ENCODE data around the gene ALLC. TPM values are rescaled to one million over a fixed set of nuclear protein-coding genes. Genes with fewer than 3 reads are reported as not detected.

ALLC gene
- total RNA-seq, 1 donor from 2014 or later: not detected

DNA sequence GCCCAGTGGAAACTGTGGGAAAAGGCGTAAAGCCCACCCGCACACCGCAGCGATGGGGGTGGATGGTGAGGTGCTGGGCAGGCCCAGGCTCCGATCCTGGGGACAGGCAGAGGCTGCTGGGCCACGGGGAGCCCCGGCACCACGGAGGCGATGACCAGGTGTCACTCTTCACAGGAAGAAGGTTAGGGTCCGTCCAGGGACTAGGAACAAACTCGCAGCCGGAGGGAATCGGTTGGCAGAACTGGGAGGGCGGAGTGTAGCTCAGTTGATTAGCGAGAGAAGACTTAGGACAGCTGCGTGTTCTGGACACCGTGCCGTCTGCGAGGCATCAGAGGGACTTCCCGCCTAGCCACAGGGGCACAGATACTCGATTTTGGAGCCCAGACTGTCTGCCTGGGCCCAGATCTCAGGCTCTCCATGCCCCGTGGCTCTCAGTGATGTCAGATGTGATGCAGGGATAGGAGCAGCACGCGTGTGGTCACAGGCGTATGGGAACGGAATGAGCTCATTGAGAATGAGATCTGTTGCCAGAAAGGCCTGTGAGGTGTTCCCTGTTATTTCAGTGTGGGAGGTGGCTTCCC lies 16.1 kb upstream of the ALLC start:
- DNase-seq: no peak

DNA sequence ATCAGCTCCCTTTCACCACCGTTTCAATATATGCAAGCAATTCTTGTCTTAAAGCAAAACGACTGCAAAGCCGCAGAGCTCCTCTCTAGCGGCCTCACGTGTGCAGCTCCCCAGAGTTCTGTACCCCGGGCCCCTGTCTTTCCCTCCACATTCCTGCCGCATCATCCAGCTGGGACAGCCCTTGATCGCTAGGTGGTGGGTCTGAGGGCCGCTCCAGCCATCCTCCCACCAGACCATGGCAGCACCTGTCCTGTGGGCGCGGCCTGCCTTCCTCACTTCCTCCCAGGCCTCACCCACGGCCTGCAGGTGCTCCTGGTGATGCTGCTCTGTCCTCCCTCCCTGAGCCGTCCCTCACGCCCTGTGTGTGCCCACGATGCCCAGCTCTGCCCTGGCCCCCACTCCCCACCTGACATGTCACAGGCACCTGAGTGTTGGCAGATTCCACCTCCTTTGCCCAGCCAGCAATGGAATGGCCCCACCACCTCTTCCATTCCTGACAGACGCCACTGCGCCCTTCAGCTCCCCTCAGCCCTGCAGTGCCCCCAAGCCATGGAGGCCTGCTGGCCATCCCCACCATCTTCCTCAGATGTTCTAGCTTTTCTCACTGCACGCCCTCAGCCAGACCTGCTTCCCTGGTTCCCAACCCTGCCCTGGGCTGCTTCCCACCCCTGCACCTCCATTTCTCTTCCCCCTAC lies 15.3 kb upstream of the ALLC start:
- DNase-seq: no peak

DNA sequence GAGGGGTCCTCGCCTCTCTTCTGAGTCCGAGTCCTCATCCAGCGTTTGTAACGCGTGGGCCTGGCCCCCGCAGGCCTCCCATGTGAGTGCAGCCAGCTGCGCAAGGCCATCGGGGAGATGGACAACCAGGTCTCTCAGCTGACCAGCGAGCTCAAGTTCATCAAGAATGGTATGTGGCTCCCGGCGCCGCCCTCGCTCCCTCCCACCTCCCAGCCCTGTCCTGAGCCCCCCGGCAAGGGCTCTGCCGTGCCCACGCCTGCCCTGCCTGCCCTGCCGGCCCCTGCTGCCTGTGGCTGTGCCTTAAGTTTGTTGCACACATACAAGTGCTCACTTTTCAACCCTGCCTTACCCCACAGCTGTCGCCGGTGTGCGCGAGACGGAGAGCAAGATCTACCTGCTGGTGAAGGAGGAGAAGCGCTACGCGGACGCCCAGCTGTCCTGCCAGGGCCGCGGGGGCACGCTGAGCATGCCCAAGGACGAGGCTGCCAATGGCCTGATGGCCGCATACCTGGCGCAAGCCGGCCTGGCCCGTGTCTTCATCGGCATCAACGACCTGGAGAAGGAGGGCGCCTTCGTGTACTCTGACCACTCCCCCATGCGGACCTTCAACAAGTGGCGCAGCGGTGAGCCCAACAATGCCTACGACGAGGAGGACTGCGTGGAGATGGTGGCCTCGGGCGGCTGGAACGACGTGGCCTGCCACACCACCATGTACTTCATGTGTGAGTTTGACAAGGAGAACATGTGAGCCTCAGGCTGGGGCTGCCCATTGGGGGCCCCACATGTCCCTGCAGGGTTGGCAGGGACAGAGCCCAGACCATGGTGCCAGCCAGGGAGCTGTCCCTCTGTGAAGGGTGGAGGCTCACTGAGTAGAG lies 14.4 kb upstream of the ALLC start:
- no peak for DNase-seq

DNA sequence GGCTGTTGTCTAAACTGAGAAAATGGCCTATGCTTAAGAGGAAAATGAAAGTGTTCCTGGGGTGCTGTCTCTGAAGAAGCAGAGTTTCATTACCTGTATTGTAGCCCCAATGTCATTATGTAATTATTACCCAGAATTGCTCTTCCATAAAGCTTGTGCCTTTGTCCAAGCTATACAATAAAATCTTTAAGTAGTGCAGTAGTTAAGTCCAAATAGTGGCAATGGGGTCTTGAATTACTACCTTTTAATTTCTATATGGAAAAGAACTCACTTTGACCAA lies 13.8 kb upstream of the ALLC start:
- DNase-seq: no peak

DNA sequence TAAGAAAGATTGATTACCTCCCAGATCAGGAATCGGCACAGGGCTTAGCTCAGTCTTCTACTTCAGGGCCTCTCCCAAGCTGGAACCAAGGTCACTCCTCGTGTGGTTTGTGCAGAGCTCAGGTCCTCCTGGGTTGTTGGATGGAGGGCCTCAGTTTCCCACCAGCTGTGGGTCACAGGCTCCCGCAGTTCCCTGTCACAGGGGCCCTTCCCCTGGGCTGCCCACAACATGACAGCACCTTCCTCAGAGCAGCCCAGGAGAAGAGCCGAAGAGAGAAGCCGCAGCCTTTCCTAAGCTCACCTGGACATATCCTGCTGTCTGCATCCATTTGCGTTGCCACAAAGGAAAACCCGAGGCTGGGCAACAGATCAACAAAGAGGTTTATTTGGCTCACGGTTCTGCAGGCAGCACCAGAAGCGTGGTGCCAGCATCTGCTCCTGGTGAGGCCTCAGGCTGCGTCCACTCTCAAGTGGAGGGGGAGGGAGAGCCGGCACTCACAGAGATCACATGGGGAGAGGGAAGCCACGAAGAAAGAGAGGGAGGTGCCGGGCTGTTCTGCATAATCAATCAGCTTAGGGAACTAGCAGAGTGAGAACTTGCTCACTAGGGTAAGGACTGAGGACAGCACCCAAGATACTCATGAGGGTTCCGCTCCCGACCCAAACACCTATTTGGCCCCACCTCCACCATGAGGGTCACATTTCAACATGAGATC lies 13.0 kb upstream of the ALLC start:
- no peak for DNase-seq

DNA sequence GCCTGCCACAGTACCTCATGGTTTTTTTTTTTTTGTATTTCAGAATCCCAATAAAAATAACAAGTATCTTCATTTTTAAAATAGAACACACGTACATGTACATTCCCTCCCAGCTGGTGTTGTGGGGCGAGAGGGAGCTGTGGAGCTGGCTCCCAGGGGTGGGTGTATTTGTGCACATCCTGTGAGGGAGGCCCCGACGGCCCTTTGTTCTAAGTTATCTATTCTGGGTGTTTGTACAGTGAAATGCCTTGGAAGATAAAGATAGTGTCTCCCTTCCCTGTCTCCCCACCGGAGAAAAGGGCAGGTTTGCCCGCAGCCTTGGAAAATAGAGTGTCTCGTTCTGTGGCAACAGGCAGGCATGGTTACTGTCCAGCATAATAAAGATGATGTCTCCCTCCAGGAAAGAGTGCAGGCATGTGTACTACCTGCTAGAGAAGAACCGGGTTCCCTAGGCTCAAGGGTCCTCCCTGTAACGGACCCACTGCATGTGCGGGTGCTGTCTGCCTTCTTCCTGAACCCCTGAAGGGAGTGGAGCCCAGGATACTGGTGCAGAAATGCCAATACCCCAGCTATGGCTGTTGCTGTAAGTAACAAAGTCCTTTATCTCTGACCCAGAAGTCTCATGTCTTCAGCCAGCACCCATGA lies 12.1 kb upstream of the ALLC start:
- DNase-seq: no peak

DNA sequence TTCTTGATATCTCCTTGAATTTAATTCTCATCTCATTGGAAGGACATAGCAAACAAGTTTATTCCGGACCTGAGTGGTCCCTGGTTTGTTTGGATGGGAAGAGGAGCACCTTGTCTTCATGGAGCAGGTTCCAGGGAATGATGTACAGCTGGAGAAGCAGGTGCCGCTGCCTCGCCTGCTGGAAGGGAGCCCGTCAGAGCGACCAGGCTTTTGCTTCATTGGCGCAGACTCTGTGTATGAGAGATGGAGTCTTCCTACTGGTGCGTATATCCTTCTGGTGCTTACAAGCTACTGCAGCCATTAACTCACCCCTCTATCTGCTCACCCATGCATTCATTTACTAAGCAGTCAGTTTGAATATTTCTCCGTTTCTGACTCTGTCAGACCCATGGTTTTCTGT lies 11.6 kb upstream of the ALLC start:
- no peak for DNase-seq

DNA sequence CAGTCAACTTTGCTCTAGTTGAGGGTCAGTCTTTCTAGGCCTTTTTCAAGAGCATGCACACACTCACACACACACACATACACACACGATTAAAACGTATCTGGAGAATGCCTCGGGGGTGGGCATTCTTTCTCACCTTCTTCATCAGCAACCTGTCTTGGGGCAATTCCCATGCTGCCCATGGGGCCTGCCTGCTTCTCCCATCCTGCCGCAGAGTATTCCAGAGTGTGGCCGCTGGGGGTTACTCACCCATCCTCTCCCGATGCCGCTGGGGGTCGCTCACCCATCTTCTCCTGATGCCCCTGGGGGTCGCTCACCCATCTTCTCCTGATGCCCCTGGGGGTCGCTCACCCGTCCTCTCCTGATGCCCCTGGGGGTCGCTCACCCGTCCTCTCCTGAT lies 10.8 kb upstream of the ALLC start:
- no peak for DNase-seq

DNA sequence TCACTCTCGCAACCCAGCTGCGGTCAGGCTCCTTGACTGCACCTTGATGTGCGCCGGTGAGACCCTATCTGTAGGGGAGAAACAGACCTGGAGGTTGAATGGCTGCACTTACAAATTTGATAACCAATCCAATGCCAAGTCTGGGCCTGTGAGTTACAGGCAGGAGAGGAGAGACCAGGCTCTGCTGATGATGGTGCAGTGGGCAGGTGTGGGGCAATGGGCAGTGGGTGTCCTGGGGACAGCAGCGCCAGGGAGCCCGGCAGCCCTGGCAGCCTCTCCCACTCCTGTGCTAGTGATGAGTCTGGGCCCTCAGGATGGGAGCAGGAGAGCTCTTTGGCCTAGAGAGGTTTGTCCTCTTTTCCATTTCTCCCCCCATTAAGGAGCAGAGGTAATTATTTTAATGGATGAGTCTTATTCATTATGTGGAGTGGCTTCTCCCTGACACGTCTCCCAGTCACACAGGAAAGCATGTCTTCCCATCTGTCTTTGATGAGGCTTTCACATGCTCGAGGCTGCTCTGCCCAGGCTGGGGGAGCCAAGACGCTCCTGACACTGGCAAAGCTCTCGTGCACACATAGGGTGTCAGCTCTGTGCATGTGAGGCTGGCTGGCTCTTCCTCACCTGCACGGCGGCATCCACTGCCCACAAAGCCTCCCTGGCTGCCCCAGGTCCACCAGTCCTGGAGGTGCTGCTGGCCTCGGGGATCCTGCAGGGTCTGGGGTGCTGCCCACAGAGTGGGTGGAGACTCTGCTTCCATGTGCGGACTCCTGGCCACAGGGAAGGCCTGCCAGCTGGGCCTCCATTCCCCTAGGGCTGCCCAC lies 10.0 kb upstream of the ALLC start:
- no peak for DNase-seq

DNA sequence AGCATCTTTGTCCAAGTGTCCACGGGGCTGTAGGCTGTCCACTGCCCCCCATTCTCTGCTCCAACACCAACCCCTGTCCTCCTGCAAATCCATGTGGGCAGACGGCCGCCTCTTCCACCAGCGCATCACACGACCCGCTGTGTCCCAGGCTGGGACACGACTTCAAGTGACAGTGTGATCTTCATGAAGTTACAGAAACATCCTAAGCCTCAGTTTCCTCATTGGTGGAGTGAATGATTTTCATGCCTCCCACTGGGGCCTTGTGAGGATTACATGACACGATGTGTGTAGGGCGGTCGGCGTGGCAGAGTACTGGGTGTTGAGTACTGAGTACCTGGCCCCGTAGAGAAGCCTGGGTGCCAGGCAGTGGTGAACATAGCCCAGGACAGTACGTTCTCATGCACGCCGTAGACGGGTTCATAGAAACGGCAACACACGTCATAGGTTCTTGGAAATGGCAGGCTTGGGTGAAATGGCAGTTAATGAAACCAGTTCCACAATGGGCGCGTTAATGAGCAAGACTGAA lies 9.3 kb upstream of the ALLC start:
- DNase-seq: no peak

DNA sequence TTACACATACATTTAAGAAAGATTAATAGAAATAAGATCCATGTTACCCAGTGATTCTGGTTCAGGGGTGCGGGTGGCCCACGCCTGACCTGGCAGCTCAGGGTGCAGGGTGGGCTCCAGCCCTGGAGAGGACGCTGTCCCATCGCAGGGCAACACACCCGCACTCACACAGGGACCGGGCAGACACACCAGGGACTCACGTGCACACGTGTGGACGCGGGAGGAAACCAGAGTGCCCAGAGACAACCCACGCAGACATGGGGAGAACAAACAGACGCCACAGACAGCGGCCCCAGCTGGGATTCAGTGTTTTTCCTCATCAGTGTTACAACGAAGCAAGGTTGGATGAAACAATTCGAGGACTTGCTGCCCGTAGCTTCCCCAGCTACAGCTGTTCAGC lies 8.4 kb upstream of the ALLC start:
- DNase-seq: no peak

DNA sequence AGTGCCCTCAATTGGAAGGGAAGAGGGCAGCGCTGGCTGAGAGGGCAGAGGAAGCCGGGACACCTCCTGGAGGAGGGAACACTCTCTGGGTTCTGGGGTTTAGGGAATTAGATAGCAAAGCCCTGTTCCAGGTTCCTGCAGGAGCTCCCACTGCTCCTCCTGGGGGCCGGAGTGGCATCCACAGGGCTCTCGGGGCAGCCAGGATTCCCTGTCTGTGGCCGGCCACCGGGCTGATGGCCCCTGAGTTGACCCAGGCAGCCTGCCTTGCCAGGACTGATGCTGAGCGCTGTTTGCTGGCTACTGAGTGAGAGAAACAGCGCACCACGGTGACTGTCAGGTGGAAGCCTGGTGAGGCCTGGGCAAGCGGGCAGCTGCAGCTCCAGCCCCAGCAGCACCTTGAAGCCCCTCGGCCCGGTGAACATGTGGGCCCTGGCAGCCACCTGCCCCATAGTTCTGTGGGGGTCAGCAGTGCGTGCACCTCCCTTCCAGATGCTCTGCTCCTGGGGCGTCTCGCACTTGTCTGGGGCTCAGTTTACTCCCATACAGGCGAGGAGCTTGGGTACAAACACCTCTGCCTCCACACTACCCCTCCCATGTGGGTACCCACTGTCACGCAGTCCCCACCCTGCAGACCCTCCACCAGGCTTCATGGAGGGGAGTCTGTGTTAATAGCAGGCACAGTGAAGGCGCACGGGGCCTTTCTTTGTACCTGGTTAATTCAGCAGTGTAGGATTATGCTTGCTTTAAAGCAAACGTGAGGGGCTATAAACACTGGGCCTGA lies 7.7 kb upstream of the ALLC start:
- DNase-seq: peak; percentile 3

DNA sequence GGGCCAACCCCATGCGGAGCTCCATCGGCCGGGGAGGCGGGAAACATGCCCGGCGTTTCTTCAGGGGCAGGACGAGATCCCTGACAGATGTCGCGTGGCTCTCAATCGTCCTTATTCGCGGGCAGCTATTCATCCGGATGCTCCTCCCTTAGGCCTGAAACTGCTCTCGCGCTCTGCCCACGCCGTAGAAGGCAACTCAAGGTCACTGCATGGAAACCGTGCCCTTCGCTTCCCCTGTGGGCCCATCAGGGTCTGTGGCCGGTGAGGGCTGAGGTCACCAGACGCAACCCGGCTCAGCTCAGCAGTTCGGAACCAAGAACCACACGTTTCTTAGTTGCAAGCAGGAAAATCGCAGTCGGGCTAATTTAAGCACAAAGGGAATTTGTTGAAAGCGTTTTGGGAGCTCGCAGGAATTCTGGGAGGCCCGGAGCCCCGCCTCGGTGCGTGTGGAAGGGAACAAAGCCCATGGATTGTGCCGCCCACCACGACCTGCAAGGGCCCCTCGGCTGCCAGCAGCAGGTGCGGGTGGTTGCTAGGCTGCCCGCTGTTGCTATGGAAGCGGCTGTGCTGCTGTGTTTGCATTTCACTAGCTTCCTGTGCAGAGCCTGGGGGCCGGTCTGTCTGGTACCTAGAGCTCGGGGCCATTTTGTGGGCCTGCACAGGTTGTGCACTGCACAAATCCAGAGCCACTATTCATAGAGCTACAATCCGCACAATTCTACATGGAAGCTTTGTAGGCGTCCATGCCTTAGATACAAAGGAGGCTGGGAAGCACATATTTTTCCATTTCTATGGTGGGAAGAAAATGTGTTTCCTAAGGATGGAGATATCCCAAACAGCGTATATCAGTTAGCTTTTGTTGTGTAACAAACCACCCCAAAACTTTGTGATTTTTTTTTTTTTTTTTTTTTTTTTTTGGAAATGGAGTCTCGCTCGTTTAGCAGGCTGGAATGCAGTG lies 6.0 kb upstream of the ALLC start:
- peak; percentile 65 for DNase-seq

DNA sequence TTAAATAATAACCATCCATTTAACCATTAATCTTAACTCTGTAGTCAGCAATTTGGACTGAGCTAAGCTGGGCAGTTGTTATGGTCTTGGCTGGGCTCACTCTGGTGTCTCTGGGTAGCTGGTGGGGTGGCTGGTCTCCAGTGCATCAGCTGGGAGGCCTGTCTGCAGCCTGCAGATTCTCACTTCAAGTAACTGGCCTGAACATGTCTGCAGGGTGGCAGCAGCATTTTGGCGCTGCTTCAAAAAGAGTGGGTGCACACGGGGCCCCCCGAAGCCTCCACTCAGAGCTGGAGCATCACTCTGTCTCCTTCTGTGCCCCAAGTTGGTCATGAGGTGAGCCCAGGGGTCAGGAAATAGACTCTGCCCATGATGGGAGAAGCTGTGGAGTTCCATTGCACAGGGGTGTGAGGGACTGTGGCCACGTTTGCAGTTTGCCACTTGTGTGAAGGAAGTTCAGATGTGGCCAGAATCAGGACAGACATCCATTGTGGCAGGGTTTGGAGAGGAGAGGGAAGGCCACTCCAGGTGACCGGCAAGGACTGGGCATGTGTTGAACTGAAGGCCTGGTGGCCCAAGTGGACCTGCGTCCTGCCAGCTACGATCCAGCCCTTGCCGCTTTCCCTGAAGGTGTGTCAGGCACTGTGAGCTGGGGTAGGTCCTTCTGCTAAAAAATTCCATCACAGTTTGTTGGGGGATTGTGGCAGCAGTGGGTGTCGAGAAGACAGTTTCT lies 4.9 kb upstream of the ALLC start:
- no peak for DNase-seq

DNA sequence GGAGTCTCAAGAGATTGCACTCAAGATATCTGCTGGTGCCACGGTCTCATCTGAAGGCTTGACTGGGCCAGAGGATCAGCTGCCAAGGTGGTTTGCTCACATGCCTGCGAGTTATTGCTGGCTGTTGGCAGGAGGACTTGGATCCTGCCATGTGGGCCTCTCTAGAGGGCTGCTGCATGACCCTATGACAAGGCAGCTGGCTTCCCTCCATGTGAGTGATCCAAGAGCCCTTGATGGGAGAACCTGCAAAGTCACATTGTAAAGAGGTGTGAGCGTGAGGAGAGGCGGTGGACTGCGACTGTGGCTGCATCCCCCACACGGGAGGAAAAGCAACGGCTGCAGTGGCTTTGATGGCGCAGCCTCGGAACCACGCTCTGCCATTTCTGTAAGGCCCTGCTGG lies 4.0 kb upstream of the ALLC start:
- DNase-seq: no peak

DNA sequence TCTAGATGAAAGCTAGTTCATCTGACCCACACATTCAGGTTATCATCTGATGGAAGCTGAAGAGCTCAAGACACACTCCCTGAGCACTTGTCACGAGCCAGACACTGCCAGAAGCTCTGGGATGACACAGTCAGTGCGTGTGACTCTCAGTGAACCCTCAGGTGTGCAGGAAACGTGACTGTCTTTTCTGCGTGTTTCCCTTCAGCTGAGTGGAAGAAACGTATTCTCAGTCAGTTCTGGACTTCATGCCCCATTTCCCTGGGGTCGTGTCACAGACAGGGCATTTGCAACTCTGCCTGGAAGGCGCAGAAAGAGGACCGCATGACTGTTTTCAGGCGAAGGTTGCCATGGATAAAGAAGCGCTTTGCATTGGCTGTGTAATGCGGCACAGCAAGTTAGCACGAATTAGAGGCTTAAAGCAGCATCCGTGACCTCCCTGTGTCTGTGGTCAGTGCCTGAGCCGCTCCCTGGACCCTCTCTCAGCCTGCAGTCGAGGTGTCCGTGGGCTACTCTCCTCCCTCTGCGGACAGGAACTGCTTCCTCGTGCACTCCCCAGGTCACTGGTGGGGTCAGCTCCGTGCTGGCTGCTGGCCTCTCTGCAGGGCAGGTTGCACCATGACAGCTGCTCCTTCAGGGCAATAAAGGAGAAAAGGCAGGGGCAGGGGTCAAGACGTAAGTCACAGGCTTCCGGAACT lies 3.3 kb upstream of the ALLC start:
- no peak for DNase-seq

DNA sequence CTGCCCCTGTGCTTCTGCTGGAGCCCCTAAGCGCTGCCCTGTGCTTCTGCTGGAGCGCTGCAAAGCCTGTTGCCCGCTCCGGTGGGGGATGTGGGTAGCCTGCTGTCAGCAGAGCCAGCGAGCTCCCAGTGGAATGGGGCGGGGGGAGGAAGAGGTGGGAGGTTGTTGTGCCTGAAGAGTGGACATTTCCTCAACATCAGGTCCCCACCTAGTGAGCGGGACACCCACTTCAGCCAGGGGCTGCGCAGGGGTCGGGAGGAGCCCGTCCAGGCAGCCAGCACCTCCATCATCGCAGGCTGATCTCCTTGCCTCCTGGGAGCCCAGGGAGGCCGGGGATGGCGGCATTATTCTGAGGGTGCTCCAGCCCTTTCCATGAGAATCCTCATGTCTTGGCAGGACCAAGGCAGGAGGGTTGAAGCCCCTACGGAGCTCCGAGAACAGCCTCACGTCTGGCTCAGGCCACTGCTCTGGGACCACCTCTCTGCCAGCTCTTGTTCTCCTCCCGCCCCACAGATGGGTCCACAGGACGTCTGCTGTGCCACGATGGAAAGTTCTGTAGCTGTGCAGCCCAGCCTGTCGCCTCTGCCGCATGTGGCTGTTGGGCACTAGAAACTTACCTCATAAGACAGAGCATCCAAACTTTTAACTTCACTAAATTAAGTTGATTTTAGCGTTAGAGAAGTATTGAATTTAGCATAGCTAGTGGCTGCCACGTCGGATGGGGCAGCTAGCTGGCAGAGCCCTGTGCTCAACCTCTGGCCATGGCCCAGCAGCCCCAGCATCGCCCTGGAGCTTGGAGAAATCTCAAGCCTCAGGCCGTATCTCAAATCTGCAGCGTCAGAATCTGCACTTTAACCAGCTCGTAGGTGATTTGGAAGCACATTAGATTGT lies 1.9 kb upstream of the ALLC start:
- no peak for DNase-seq
